HFFc6 (cell line): ENCODE results near the gene PXK. TPM values are rescaled to one million over a fixed set of nuclear protein-coding genes. Genes with fewer than 3 reads are reported as not detected.

ENCODE experiments used
- DNase-seq: peaks from one replicate; pipeline ENCODE4 v3.0.0-alpha.2; 2018
- H3K27ac Mint-ChIP-seq: 2 replicates; pipeline ENCODE4 v1.8.0; 2020; ENCODE audit warnings: mild to moderate bottlenecking, mixed read lengths
- H3K27me3 Mint-ChIP-seq: 2 replicates; pipeline ENCODE4 v1.8.0; 2021; ENCODE audit warnings: mild to moderate bottlenecking, moderate library complexity, mixed read lengths; ENCODE audit not compliant: insufficient read depth
- H3K36me3 Mint-ChIP-seq: 2 replicates; pipeline ENCODE4 v1.8.0; 2021; ENCODE audit warnings: low read depth, mixed read lengths
- H3K4me1 Mint-ChIP-seq: 2 replicates; pipeline ENCODE4 v1.8.0; 2020; ENCODE audit warnings: low read depth, mixed read lengths
- H3K4me3 Mint-ChIP-seq: 2 replicates; pipeline ENCODE4 v1.8.0; 2020; ENCODE audit warnings: mild to moderate bottlenecking, moderate library complexity, mixed read lengths
- H3K9me3 Mint-ChIP-seq: 2 replicates; pipeline ENCODE4 v1.8.0; 2020; ENCODE audit warnings: mild to moderate bottlenecking, mixed read lengths
- total RNA-seq, 6 experiments: library from RNA; stranded (reverse); fragmentation: NEBNext Ultra II Directional; extraction: Animal tissue kit (Norgen Biotek cat#: 25700); gene quantifications; 2 replicates in 1 of 6; 3 replicates in 5 of 6; pipeline ENCODE4 v1.2.3, GENCODE V29; 2021
- TF ChIP-seq, protein P1 (sequence below): fragments of 200-600 bp; sonication (generic); IDR thresholded peaks from 2 replicates; pipeline ENCODE4 v1.5.0; 2021; ENCODE audit warnings: antibody characterized with exemption, mild to moderate bottlenecking

Gene PXK
- total RNA-seq, 6 experiments from 2014 or later = 16.3 to 25.1 (median 21.1) TPM

DNA sequence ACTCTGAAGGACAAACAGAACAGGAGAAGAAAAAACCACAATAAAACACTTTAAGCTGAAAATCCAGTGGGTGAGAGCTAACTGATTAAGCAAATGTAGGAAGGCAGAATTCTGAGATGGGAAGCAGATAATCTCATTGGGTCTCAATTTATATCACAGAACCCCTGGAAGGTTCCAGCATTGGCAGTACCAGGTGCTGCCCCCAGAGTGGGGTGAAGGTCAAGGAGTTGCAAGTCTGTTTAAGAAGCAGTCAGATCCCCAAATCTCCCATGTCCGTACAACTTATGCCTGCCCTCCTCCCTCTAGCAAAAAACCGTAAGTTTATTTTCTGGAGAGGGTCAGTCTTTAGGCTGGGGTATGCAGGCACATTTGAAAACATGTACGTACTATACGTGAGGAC lies 45.1 kb downstream of the PXK start:
- H3K27ac Mint-ChIP-seq = no peak overlapping the region
- H3K4me1 Mint-ChIP-seq = peaks cover 15% of the 10 kb centered on the region
- no peak overlapping the region for H3K4me3 Mint-ChIP-seq
- H3K27me3 Mint-ChIP-seq = no peaks in the 10 kb centered on the region
- no peaks in the 10 kb centered on the region for H3K9me3 Mint-ChIP-seq
- TF ChIP-seq, protein P1, sequence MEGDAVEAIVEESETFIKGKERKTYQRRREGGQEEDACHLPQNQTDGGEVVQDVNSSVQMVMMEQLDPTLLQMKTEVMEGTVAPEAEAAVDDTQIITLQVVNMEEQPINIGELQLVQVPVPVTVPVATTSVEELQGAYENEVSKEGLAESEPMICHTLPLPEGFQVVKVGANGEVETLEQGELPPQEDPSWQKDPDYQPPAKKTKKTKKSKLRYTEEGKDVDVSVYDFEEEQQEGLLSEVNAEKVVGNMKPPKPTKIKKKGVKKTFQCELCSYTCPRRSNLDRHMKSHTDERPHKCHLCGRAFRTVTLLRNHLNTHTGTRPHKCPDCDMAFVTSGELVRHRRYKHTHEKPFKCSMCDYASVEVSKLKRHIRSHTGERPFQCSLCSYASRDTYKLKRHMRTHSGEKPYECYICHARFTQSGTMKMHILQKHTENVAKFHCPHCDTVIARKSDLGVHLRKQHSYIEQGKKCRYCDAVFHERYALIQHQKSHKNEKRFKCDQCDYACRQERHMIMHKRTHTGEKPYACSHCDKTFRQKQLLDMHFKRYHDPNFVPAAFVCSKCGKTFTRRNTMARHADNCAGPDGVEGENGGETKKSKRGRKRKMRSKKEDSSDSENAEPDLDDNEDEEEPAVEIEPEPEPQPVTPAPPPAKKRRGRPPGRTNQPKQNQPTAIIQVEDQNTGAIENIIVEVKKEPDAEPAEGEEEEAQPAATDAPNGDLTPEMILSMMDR = no peak
- peaks cover 11% of the 10 kb centered on the region; the same call in 1 of the 2 replicates for H3K36me3 Mint-ChIP-seq
- DNase-seq = no peak

GRCh38 chr3:58379351-58380073 lies 46.8 kb downstream of the PXK start:
- Mint-ChIP-seq H3K27me3 (no peaks in the 10 kb centered on the region), H3K4me1 (peaks cover 29% of the 10 kb centered on the region)
- TF ChIP-seq, protein P1 = no peak

DNA sequence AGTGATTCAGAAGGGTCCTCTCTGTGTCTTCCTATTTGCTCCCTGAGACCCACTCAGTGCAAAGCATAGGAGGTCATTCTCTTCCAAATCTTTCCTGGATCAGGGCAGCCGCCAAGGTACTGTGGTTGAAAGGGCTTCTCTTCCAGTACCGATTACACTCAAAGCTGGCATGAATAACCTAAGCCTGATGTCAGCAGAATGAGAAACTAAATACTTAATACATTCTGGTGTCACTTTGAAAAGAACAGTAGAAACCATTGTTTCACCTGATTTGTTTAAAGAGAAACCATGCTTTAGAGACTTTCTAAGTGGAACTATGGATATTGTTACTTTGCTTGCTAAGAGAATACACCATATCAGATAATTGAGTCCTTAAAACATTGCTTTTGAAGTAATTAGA lies 50.8 kb downstream of the PXK start:
- TF ChIP-seq, protein P1 = no peak
- DNase-seq = peak; percentile 25
- Mint-ChIP-seq H3K4me3 (peak overlapping the region; percentile 52), H3K9me3 (no peaks in the 10 kb centered on the region), H3K4me1 (peaks cover 58% of the 10 kb centered on the region), H3K36me3 (peaks cover 12% of the 10 kb centered on the region), H3K27ac (peak overlapping the region; percentile 90), H3K27me3 (no peaks in the 10 kb centered on the region)

More at GRCh38 chr3:58379351-58380073, 46.8 kb downstream of the PXK start:
- no peak for DNase-seq
- no peaks in the 10 kb centered on the region for H3K9me3 Mint-ChIP-seq
- peaks cover 12% of the 10 kb centered on the region for H3K36me3 Mint-ChIP-seq
- H3K4me3 Mint-ChIP-seq = no peak overlapping the region
- H3K27ac Mint-ChIP-seq = no peak overlapping the region

DNA sequence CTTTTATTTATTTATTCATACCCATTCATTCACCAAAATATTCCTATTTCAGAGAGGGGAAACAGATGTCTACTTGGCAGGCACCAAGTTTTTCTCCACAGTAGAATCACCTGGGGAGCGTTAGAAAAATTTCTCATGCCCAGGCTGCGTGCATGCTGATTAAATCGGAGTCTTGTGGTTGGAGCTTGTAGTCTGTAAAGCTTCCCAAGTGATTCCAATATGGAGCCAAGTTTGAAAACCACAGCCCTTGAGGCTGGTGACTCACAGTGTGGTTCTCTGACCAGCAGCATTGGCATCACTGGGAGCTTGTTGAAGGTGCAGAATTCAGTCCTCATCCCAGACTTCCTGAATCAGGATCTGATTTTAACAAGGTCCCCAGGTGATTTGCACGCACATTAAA lies 51.2 kb downstream of the PXK start:
- peak; percentile 98 for DNase-seq
- Mint-ChIP-seq H3K27ac (peak overlapping the region; percentile 90), H3K9me3 (no peaks in the 10 kb centered on the region), H3K27me3 (no peaks in the 10 kb centered on the region), H3K4me1 (peaks cover 63% of the 10 kb centered on the region), H3K4me3 (peak overlapping the region; percentile 52), H3K36me3 (peaks cover 12% of the 10 kb centered on the region)
- TF ChIP-seq, protein P1 = no peak

DNA sequence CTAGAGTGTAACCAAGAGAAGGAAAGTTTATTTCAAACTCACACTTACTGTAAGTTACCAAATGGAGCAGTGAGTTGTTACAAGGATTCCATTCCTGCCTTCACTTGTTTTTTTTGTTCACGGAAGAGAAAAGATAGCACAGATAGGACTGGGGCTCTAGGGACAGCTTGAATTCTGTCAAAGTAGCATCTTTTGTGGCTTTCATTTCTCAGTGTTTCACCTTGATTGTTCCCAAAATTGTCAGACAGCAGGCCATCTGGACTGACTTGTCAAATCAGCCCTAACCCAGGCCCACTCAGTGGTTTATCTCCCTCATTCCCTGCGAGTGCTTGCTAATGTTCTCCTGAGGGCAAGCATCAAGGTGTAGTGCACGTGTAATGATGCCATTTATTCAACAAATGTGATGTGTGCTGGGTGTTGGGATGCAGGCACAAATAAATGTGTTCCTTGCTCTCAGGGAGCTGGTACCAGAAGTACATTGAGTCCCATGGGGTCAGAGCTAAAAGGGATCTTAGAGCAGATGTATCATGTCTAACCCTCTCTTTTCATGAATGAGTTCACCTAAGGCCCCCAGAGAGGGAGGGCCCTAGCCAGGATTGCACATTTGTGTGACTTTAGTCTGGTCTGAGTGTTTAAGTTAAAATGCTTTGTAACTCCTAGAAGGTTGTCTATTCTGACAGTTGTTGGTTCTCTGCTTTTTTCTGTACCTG lies 51.8 kb downstream of the PXK start:
- peak overlapping the region; percentile 52 for H3K4me3 Mint-ChIP-seq
- H3K36me3 Mint-ChIP-seq = peaks cover 12% of the 10 kb centered on the region
- TF ChIP-seq, protein P1 = no peak
- peak overlapping the region; percentile 90 for H3K27ac Mint-ChIP-seq
- H3K27me3 Mint-ChIP-seq = no peaks in the 10 kb centered on the region
- no peaks in the 10 kb centered on the region for H3K9me3 Mint-ChIP-seq
- H3K4me1 Mint-ChIP-seq = peaks cover 68% of the 10 kb centered on the region
- no peak for DNase-seq
